ENCODE data around the gene SPAG16.

The SPAG16 gene

DNA sequence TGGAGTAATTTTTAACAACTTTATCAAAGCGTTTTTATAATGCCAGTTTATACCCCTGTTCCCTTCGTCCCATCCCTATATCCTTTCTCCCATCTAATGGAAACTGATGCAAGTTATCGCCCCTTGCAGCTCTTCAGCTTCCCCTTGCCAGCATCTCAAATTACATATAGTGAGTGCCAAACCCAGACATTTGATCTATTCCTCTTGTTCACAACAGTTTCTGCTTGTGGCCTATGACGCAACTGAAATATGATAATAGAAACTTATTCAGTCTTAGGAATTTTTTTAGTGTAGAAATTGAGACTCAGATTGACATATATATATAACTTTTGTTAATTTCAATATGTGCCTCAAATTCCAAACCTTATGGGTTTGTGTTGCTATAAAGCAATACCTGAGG is 564.4 kb downstream of the SPAG16 start:
- Histone ChIP-seq H3K79me2 (ENCODE audit: insufficient read depth, low read depth) (no peaks in the 10 kb centered on the region), H2AFZ (ENCODE audit: low read depth) (no peak overlapping the region), H3K36me3 (ENCODE audit: insufficient read depth) (no peaks in the 10 kb centered on the region), H3K4me3 (IDR thresholded peaks at IDR 0.05; ENCODE audit: insufficient read depth, low read depth, low read length) (no peak overlapping the region), H3K27me3 (ENCODE audit: insufficient read depth, low read depth) (no peaks in the 10 kb centered on the region), H3K4me2 (no peak overlapping the region), H4K20me1 (ENCODE audit: insufficient read depth) (no peaks in the 10 kb centered on the region), H3K9ac (no peak overlapping the region), H3K27ac (no peak overlapping the region), H3K4me1 (ENCODE audit: low read depth, poor library complexity, severe bottlenecking) (no peaks in the 10 kb centered on the region)
- TF ChIP-seq, protein P1, sequence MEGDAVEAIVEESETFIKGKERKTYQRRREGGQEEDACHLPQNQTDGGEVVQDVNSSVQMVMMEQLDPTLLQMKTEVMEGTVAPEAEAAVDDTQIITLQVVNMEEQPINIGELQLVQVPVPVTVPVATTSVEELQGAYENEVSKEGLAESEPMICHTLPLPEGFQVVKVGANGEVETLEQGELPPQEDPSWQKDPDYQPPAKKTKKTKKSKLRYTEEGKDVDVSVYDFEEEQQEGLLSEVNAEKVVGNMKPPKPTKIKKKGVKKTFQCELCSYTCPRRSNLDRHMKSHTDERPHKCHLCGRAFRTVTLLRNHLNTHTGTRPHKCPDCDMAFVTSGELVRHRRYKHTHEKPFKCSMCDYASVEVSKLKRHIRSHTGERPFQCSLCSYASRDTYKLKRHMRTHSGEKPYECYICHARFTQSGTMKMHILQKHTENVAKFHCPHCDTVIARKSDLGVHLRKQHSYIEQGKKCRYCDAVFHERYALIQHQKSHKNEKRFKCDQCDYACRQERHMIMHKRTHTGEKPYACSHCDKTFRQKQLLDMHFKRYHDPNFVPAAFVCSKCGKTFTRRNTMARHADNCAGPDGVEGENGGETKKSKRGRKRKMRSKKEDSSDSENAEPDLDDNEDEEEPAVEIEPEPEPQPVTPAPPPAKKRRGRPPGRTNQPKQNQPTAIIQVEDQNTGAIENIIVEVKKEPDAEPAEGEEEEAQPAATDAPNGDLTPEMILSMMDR (conservative IDR thresholded peaks at IDR 0.05; ENCODE audit: low read depth, low read length) = no peak

DNA sequence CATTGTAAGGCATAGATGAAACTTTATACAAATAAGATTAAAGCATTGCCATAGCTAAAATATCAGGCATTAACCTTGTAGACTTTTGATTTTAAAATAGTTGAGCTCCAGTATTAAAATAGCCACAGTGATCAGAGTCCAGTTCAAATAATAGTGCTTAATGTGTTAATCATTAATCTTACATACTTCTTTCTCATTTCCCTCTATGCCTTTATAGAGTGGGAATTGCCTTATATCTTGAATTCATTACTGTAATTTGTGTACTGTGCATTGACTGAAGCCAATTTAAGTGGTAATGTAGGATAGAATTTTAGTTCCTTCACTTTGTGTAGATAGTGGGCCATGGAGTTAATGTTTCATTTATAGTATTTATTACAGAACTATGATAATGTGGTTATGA is 577.4 kb downstream of the SPAG16 start:
- no peaks in the 10 kb centered on the region for H3K4me1 ChIP-seq (ENCODE audit: low read depth, poor library complexity, severe bottlenecking)
- no peaks in the 10 kb centered on the region for H4K20me1 ChIP-seq (ENCODE audit: insufficient read depth)
- no peak overlapping the region for H3K4me3 ChIP-seq (IDR thresholded peaks at IDR 0.05; ENCODE audit: insufficient read depth, low read depth, low read length)
- no peak overlapping the region for H2AFZ ChIP-seq (ENCODE audit: low read depth)
- no peaks in the 10 kb centered on the region for H3K27me3 ChIP-seq (ENCODE audit: insufficient read depth, low read depth)
- no peaks in the 10 kb centered on the region for H3K36me3 ChIP-seq (ENCODE audit: insufficient read depth)
- H3K27ac ChIP-seq = no peak overlapping the region
- no peaks in the 10 kb centered on the region for H3K79me2 ChIP-seq (ENCODE audit: insufficient read depth, low read depth)
- TF ChIP-seq, protein P1 (conservative IDR thresholded peaks at IDR 0.05; ENCODE audit: low read depth, low read length) = no peak
- no peak overlapping the region for H3K9ac ChIP-seq
- no peak overlapping the region for H3K4me2 ChIP-seq

DNA sequence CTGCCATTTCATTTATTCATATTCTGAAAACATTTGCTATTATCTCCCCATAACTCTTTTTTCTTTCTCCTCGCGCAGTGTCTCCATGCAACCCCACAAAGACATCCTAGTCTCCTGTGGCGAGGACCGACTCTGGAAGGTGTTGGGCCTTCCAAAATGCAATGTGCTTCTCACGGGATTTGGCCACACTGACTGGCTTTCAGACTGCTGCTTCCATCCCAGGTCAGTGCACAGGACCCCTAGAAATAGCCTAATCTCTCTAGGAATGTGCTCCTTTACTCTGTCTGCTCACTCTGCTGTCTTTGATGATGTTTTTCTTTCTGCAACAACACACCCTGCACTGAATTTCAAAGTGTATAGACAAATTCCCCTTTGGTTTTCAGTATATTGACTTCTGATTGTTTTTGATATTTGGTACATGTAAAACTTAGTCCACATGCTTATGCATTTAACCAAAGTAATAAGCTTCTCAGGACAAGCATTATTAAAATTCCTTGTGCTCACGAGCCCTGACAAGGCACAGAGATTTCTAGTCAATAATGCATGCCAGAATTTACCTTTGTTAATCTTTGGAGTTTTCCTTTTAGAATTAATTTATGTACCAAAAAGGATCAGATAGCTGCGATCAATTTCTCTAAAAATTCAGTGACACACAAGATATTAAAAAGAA is 578.3 kb downstream of the SPAG16 start:
- H3K79me2 ChIP-seq (ENCODE audit: insufficient read depth, low read depth) = no peaks in the 10 kb centered on the region
- H3K27me3 ChIP-seq (ENCODE audit: insufficient read depth, low read depth) = no peaks in the 10 kb centered on the region
- H2AFZ ChIP-seq (ENCODE audit: low read depth) = no peak overlapping the region
- no peaks in the 10 kb centered on the region for H3K36me3 ChIP-seq (ENCODE audit: insufficient read depth)
- no peak overlapping the region for H3K4me3 ChIP-seq (IDR thresholded peaks at IDR 0.05; ENCODE audit: insufficient read depth, low read depth, low read length)
- H3K27ac ChIP-seq = no peak overlapping the region
- H3K4me2 ChIP-seq = no peak overlapping the region
- TF ChIP-seq, protein P1 (conservative IDR thresholded peaks at IDR 0.05; ENCODE audit: low read depth, low read length) = no peak
- no peaks in the 10 kb centered on the region for H4K20me1 ChIP-seq (ENCODE audit: insufficient read depth)
- no peak overlapping the region for H3K9ac ChIP-seq
- H3K4me1 ChIP-seq (ENCODE audit: low read depth, poor library complexity, severe bottlenecking) = no peaks in the 10 kb centered on the region

DNA sequence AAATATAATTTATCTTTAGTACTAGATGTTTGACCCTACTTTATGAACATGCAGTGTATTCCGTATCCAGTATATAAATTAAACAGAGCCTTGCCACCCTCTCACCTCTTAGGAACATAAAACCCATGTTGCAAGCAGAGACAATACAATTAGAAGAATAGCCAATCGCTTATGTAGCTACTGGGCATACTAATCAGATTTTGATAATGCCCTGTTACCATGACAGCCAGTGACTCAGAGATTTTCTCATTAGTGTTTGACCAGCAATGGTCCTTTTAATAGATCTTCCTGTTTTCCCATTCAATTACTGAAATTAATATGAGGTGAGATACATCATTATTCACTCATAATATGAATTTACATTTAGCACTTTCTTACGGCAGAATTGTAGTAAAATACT is 579.3 kb downstream of the SPAG16 start:
- Histone ChIP-seq H3K9ac (no peak overlapping the region), H2AFZ (ENCODE audit: low read depth) (no peak overlapping the region), H3K4me3 (IDR thresholded peaks at IDR 0.05; ENCODE audit: insufficient read depth, low read depth, low read length) (no peak overlapping the region), H3K4me1 (ENCODE audit: low read depth, poor library complexity, severe bottlenecking) (no peaks in the 10 kb centered on the region), H3K79me2 (ENCODE audit: insufficient read depth, low read depth) (no peaks in the 10 kb centered on the region), H3K36me3 (ENCODE audit: insufficient read depth) (no peaks in the 10 kb centered on the region), H3K27ac (no peak overlapping the region), H4K20me1 (ENCODE audit: insufficient read depth) (no peaks in the 10 kb centered on the region), H3K27me3 (ENCODE audit: insufficient read depth, low read depth) (no peaks in the 10 kb centered on the region), H3K4me2 (no peak overlapping the region)
- TF ChIP-seq, protein P1 (conservative IDR thresholded peaks at IDR 0.05; ENCODE audit: low read depth, low read length) = no peak

Data from KMS-11 (cell line).